GM18502 (cell line): ENCODE results near the gene XPR1.

Experiments used
- ATAC-seq: cut with Tn5 transposase; IDR thresholded peaks from one replicate; pipeline ENCODE4 v1.9.1; 2021; ENCODE audit warnings: mild to moderate bottlenecking; ENCODE audit not compliant: unreplicated experiment, poor library complexity

XPR1 gene

GRCh38 chr1:180939073-180939710 is 307.4 kb downstream of the XPR1 start:
- no peak for ATAC-seq

GRCh38 chr1:180939711-180940103 is 307.9 kb downstream of the XPR1 start:
- no peak for ATAC-seq
